Measurements from ENCODE around the gene ZNF436. TPM values are rescaled to one million over a fixed set of nuclear protein-coding genes. Genes with fewer than 3 reads are reported as not detected.

The ZNF436 gene
- total and polyA plus RNA-seq, 2 experiments from 2014 or later: 0.23 to 1.0 TPM

DNA sequence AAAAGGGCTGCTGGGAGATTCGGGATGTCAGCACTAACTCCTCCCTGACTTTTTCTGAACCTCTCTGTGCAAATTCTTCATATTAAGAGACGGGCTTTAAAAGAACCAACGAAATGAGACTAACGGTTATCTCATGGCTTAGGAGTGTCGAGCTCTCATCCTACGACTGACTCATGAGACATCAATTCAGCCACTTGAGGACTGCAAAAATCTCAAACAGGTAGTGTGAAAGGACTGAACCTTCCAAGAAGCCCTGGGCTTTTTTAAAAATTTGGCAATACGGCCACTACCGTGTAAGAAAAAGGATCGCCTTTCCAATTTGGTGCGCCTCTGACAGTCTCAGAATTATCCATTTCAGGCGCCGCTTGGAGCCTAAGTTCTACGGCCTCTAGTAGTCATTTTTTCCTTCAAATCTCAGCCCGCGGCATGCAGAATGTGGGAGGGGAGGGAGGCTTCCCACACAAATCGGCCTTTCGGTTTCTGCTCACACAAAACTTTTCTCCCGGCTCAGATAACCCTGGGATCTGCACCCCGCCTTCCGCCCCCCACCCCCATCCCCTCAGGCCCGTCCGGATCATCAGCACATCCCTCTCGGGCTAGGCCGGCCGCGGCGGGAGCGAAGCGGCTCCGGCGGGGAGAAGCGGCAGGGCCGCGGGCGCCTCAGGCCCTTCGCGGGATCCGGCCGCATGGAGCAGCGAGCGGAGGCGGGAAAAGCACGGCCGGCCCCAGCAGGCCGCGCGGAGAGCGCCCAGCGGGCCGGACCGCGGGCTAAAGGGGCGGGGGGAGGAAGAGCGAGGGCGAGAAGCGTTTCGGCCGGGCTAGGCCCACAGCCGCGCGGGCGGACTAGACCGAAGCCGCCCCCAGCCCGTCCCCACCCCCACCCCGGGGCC lies 26.2 kb downstream of the ZNF436 start:
- Mint-ChIP-seq H3K27me3 (ENCODE audit: insufficient read depth, low read depth, poor library complexity) (peaks cover 37% of the 10 kb centered on the region), H3K9me3 (no peaks in the 10 kb centered on the region; the same call in 2 of the 3 replicates), H3K4me1 (peaks cover 34% of the 10 kb centered on the region), H3K4me3 (peak overlapping the region; percentile 95), H3K27ac (peak overlapping the region; percentile 96), H3K36me3 (ENCODE audit: low read depth) (peaks cover 4% of the 10 kb centered on the region; the same call in 2 of the 3 replicates)
- H3K27me3 ChIP-seq (ENCODE audit: insufficient read depth): peaks cover 36% of the 10 kb centered on the region
- peaks cover 36% of the 10 kb centered on the region for H3K4me1 ChIP-seq (ENCODE audit: insufficient read depth)
- TF ChIP-seq, protein P1, sequence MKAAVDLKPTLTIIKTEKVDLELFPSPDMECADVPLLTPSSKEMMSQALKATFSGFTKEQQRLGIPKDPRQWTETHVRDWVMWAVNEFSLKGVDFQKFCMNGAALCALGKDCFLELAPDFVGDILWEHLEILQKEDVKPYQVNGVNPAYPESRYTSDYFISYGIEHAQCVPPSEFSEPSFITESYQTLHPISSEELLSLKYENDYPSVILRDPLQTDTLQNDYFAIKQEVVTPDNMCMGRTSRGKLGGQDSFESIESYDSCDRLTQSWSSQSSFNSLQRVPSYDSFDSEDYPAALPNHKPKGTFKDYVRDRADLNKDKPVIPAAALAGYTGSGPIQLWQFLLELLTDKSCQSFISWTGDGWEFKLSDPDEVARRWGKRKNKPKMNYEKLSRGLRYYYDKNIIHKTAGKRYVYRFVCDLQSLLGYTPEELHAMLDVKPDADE (IDR thresholded peaks at IDR 0.05): no peak
- TF ChIP-seq, protein P2, sequence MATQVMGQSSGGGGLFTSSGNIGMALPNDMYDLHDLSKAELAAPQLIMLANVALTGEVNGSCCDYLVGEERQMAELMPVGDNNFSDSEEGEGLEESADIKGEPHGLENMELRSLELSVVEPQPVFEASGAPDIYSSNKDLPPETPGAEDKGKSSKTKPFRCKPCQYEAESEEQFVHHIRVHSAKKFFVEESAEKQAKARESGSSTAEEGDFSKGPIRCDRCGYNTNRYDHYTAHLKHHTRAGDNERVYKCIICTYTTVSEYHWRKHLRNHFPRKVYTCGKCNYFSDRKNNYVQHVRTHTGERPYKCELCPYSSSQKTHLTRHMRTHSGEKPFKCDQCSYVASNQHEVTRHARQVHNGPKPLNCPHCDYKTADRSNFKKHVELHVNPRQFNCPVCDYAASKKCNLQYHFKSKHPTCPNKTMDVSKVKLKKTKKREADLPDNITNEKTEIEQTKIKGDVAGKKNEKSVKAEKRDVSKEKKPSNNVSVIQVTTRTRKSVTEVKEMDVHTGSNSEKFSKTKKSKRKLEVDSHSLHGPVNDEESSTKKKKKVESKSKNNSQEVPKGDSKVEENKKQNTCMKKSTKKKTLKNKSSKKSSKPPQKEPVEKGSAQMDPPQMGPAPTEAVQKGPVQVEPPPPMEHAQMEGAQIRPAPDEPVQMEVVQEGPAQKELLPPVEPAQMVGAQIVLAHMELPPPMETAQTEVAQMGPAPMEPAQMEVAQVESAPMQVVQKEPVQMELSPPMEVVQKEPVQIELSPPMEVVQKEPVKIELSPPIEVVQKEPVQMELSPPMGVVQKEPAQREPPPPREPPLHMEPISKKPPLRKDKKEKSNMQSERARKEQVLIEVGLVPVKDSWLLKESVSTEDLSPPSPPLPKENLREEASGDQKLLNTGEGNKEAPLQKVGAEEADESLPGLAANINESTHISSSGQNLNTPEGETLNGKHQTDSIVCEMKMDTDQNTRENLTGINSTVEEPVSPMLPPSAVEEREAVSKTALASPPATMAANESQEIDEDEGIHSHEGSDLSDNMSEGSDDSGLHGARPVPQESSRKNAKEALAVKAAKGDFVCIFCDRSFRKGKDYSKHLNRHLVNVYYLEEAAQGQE (IDR thresholded peaks at IDR 0.05; ENCODE audit: unreplicated experiment): no peak
- no peak for TF ChIP-seq NANOG (IDR thresholded peaks at IDR 0.05; ENCODE audit: borderline replicate concordance)
- TF ChIP-seq EZH2phosphoT487 (IDR thresholded peaks at IDR 0.05; ENCODE audit: unreplicated experiment): no peak
- no peak for TF ChIP-seq ZNF462 (CRISPR knock-in tag; IDR thresholded peaks at IDR 0.05)
- no peak for TF ChIP-seq CREB1 (CRISPR knock-in tag; IDR thresholded peaks at IDR 0.05; ENCODE audit: low read depth)
- TF ChIP-seq ZNF114 (CRISPR knock-in tag; IDR thresholded peaks at IDR 0.05): no peak
- no peak for TF ChIP-seq JUNB (IDR thresholded peaks at IDR 0.05; ENCODE audit: unreplicated experiment)
- TF ChIP-seq POLR2AphosphoS5 (IDR thresholded peaks at IDR 0.05; ENCODE audit: low read depth): no peak; the same call in 1 of the 2 replicates
- no peak for TF ChIP-seq STAT1 (IDR thresholded peaks at IDR 0.05; ENCODE audit: unreplicated experiment)
- no peak for TF ChIP-seq CTCF (conservative IDR thresholded peaks at IDR 0.05; ENCODE audit: low read depth in 2 of 2)
- TF ChIP-seq ZNF331 (CRISPR knock-in tag; IDR thresholded peaks at IDR 0.05; ENCODE audit: low read depth): no peak
- no peak for TF ChIP-seq EZH2 (IDR thresholded peaks at IDR 0.05; ENCODE audit: low read depth, unreplicated experiment)
- peaks cover 48% of the 10 kb centered on the region for H4K20me1 ChIP-seq (replicated peaks; ENCODE audit: insufficient read depth)
- peaks cover 52% of the 10 kb centered on the region for H3K79me2 ChIP-seq (replicated peaks; ENCODE audit: insufficient read depth)
- no peak overlapping the region for H2AFZ ChIP-seq
- H3K27ac ChIP-seq (ENCODE audit: low read depth): peak overlapping the region; percentile 89
- H3K4me2 ChIP-seq: peak overlapping the region; percentile 93
- peak; percentile 57 for DNase-seq (ENCODE audit: low spot score)
- H3F3A ChIP-seq (replicated peaks; ENCODE audit: low read depth): peaks cover 5% of the 10 kb centered on the region; the same call in 1 of the 2 replicates
- H3K9me2 ChIP-seq (ENCODE audit: insufficient read depth): no peaks in the 10 kb centered on the region
- ATAC-seq: peak; percentile 54
- peak overlapping the region; percentile 88 for H3K4me3 ChIP-seq
- peaks cover 5% of the 10 kb centered on the region for H3K36me3 ChIP-seq (ENCODE audit: insufficient read depth)

All from GM23338 (cell line).